Measurements from ENCODE around the gene GAA.

GAA gene

DNA sequence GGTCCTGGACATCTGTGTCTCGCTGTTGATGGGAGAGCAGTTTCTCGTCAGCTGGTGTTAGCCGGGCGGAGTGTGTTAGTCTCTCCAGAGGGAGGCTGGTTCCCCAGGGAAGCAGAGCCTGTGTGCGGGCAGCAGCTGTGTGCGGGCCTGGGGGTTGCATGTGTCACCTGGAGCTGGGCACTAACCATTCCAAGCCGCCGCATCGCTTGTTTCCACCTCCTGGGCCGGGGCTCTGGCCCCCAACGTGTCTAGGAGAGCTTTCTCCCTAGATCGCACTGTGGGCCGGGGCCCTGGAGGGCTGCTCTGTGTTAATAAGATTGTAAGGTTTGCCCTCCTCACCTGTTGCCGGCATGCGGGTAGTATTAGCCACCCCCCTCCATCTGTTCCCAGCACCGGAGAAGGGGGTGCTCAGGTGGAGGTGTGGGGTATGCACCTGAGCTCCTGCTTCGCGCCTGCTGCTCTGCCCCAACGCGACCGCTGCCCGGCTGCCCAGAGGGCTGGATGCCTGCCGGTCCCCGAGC lies 17.9 kb downstream of the GAA start:
- no peak for DNase-seq

GRCh38 chr17:80119839-80120238 lies 18.5 kb downstream of the GAA start:
- no peak for DNase-seq

DNA sequence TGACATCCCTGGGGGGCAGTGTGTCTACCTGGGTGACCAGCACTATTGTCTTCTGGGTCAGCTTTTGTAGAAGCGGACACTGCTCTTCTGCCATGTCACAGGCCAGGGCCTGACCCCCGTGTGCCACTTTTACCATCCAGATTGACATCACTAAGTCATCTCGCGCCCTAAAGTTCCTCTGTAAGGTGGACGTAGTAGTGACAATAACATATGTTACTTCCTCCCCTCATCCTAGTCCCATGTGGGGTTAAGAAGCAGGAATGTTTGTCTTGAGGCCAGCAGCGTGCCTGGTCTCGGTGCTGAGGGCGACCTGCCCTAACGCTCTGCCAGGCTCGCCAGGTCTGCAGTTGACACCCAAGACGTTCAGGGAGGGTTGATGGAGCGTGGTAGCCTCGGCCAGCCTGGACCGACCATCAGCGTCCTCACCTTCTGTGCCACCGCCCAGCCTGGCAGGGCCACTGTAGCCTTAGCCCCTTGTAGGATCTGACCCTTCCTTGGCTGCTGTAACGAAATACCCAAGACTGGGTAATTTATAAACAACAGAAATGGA lies 20.7 kb downstream of the GAA start:
- no peak for DNase-seq

DNA sequence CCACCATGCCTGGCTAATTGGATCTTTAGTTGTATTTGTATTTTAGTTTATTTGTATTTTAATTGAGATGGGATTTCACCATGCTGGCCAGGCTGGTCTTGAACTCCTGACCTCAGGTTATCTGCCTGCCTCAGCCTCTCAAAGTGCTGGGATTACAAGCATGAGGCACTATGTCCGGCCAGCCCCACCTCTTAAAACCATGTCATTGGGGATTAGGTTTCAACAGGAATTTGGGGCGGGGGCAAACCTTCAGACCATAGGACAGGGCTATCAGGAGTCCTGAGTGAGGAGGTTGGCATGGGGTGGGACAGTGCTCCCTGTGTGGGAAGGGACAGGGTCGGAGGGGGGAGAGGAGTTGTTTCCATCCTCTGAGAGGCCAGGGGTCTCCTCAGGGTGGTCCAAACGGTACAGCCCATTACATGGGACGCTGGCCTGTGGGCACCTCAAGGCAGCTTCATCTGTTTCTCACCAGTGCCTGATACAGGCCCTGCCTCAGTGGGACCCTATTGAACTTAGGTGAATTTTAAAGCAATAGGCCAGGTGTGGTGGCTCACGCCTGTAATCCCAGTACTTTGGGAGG lies 21.6 kb downstream of the GAA start:
- no peak for DNase-seq

DNA sequence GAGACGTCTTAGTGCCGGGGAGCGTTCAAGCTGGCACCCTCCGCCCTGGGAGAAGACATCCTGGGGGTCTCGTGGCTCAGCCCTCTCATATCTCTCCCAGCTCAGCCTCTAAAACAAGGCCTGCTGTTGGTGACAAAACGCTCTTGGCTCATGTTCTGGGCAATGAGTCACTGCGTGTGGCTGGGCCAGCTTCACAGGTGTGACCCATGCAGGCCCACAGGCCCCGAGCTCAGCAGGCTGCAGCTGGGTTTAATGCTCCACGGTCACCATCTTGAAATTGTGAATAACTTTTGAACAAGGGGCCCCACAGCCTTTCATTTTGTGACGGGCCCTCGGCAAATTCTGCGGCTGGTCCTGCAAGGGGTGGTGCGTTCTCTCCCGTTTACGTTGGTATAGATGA lies 22.4 kb downstream of the GAA start:
- no peak for DNase-seq

DNA sequence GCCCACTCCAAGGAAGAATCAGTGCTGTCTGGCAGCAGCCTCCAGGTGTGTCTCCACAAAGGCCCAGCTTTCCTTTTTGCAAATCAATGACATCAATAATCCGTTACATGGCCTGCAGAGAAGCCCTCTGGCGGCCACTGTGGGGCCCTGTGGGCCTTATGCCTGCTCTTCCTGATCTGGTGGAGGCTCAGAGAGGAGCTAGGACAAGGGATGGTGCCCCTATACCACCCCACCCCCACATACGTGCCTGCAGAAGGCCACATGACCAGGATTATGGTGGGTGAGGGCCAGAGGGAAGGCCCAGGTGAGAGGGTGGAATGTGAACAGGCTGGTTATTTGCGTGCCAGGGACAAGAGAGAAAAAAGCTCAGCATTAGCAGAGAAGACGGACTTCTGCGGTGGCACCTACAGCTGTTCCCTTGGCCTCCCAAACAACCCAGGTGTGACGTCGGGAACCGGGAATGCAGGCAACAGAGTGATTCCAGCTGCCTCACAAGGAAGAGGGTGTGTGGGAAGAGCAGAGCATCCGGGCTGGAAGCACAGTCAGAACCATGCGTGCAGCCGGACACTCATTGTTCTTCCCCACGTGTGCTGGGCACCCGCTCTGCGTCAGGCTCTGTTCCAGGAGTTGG lies 23.1 kb downstream of the GAA start:
- DNase-seq: no peak

DNA sequence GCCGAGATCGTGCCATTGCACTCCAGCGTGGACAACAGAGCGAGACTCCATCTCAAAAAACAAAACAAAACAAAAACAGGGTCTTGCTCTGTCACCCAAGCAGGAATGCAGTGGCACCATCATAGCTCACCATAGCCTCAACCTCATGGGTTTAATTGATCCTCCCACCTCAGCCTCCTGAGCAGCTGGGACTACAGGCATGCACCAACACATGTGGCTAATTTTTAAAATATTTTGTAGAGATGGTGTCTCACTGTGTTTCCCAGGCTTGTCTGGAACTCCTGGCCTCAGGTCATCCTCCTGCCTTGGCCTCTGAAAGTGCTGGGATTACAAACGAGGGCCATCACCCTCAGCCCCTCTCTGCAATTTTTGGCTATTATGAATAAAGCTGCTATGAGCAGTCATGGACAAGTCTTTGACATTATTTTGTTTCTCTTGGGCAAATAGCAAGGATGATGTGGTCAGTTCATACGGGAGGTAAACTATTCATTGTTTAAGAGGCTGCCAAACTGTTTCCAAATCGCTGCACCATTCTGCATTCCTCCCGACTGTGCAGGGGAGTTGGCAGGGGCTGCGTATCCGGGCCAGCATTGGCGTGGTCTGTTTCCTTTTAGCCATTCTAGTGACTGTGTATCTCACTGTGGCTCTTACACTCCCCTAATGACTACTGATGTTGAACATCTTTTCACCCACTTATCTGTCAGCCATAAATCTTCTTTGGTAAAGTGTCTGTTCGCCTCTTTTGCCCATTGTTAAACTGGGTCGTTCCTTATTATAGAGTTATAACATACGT lies 24.5 kb downstream of the GAA start:
- no peak for DNase-seq

- DNase-seq: no peak
Measured at GRCh38 chr17:80126449-80126715, 25.0 kb downstream of the GAA start.

DNA sequence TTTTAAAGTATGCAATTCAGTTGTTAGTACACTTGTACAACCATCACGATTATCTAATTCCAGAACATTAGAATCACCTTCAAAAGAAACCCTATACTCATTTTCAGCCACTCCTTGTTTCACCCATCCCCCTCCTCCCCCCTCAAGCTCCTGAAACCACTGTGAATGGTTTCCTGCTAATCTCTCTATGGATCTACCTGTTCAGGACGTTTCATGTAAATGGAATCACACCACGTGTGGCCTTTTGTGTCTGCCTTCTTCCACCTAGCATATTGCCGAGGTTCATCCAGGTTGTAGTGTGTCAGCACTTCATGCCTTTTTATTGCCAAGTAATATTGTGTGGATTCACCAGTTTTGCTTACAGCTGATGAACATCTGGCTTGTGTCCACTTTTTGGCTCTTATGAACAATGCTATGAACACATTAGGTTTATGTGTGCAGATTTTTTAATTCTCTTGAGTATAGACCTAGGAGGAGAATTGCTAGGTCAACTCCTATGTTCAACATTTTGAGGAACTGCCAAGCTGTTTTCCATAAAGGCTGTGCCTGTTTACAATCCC lies 27.7 kb downstream of the GAA start:
- DNase-seq: no peak

DNA sequence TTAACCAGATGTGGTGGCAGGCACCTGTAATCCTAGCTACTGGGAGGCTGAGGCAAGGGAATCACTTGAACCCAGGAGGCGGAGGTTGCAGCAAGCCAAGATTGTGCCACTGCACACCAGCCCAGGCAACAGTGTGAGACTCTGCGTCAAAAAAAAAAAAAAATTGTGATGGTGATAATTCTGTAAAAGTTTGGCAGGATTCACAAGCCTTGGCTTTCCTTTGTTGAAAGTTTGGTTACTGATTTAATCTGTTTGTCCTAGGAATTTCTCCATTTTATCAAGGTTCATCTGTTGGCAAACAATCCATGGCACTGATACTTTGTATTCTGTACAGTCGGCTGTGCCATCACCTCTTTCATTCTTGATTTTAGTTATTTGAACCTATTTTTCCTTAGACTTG lies 29.6 kb downstream of the GAA start:
- DNase-seq: no peak

GRCh38 chr17:80132906-80133625 lies 31.7 kb downstream of the GAA start:
- DNase-seq: no peak

GRCh38 chr17:80133626-80133970 lies 32.2 kb downstream of the GAA start:
- no peak for DNase-seq

DNA sequence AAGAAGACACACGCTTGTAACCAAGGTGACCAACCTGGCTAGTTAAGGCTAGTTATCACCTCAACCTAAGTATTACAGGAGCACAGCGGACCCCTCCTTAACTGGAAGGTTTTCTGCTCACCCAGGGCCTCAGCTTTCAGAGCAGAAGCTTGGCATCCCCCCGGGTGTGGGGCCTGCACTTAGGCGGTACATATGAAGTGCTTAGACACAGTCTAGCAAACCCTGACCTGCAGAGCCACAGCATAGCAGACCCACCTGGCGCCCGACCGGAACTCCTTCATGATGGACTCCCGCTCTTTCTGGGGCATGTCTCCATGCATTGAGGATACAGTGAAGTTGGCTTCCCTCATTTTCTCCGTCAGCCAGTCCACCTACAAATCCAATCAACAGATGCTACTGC lies 35.8 kb downstream of the GAA start:
- no peak for DNase-seq

DNA sequence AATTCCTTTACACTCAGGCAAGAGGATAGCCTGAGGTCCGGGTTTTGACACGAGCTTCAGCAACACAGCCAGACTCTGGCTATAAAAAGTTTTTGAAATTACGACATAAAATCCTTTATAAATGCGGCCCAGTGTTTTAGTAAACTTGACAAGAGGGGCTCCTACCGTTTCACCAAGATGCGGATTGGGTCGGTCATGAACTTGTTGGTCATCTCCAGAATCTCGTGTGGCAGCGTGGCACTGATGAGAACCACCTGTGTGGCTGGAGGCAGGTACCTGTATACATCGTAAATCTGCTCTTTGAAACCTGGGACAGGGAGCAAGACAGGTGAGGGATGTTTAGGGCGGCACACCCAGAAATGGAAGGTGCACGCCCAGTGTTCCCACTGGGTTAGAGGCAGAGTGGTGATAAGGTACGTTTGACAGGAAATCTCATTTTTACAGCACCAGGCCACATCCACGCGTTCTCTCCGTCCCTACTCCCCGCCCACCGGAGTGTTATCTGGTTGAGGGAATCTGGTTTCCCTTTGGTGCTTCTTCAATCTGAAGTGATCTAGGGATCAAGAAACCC lies 37.6 kb downstream of the GAA start:
- no peak for DNase-seq

- DNase-seq: no peak
Measured at GRCh38 chr17:80141463-80142165, 40.2 kb downstream of the GAA start.

DNA sequence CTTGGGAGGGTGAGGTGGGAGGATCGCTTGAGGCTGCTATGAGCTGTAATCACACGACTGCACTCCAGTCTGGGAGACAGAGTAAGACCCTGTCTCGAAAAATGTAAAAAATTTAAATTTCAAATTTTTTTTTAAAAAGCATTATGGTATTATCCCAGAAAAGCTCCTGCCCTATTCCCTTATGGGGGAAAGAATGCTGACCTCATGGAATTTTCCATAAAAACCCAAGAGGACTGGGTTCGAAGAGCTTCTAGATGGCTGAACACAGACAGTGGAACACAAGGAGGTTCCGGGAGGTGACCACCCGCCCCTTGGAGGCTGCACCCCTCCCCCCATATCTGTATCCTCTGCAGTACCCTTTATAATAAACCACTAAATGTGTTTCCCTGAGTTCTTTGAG lies 41.5 kb downstream of the GAA start:
- no peak for DNase-seq

- no peak for DNase-seq
Measured at GRCh38 chr17:80145076-80146075, 44.0 kb downstream of the GAA start.

- peak; percentile 15 for DNase-seq
Measured at GRCh38 chr17:80146121-80147034, 45.0 kb downstream of the GAA start.

DNA sequence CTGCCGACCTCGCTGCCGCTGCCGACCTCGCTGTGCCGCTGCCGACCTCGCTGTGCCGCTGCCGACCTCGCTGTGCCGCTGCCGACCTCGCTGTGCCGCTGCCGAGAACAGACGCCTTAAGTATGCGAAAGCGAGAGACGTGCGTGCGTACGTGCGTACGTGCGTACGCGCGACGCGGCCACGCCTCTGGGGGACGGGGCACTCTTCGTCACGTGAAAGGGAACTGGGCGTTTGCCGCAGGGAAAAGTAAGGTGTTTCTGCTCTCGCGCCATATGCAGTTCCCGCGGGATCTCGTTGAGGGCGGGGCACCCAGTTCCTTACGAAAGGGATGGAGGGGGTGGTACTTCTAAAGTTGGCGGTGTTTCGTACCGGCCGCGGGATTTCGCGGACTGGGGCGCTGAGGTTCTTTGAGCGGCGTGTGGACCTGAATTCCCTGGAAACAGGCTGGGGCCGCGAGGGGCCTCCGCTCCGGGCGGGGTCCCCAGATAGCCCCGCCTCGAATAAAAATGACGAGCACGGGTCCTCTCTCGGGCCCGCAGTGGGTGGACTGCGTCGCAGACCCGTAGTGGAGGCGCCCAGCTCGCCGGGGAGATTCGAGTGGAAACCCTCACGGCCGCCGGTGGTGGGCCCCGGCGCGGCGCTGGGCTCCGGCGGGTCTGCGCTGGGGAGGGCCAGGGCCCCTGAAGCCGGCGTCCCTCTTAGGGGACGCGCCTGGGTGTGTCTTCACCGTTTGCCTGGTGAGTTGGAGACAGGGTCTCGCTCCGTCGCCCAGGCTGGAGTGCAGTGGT lies 45.8 kb downstream of the GAA start, which contains the start of gene EIF4A3:
EIF4A3 (minus strand) TSS at position 94 of the 788 bp plus-strand sequence. CDS start 167 bp downstream, outside the sequence.
- DNase-seq: peak; percentile 97

Measured in NCI-H1105 (cell line).